ENCODE measurements around the gene GLG1. TPM values are rescaled to one million over a fixed set of nuclear protein-coding genes. Genes with fewer than 3 reads are reported as not detected.

Gene GLG1
- polyA plus RNA-seq, 1 donor from 2014 or later: 36.6 TPM

GRCh38 chr16:74465851-74466685 is 140.8 kb downstream of the GLG1 start:
- no peak overlapping the region for H3K27ac ChIP-seq (ENCODE audit: low read length)

DNA sequence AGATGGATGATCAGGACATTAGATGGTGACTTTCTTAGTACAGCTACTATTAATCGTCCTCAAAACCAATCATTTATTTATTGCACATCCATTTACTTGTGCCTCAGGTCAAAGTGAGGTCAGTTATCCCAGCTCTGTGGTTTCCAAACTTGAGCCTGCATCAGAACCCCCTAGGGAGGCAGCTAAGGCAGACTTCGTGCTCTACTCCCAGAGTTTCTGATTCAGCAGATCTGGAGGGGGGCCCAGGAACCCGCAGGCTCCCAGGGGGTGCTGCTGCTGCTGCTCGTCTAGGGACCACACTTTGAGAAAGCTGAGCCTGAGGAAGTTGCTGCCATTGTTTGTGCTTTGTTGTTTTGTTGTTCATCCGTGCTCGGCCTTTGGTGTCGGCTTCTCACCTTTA is 141.6 kb downstream of the GLG1 start:
- Histone ChIP-seq H3F3A (ENCODE audit: insufficient read depth, low read length, poor library complexity, severe bottlenecking) (no peaks in the 10 kb centered on the region), H3K9ac (ENCODE audit: low read length) (no peak overlapping the region), H3K27ac (ENCODE audit: low read length) (no peak overlapping the region), H4K20me1 (ENCODE audit: insufficient read depth) (no peaks in the 10 kb centered on the region), H3K36me3 (ENCODE audit: insufficient read depth, low read length) (no peaks in the 10 kb centered on the region), H3K9me3 (ENCODE audit: low read length) (no peaks in the 10 kb centered on the region), H3K4me3 (ENCODE audit: low read length) (no peak overlapping the region), H3K79me2 (replicated peaks; ENCODE audit: insufficient read depth, low read length) (no peaks in the 10 kb centered on the region), H3K9me2 (ENCODE audit: insufficient read depth, low read length) (no peaks in the 10 kb centered on the region), H3K27me3 (ENCODE audit: insufficient read depth, low read depth, low read length) (no peaks in the 10 kb centered on the region), H3K4me2 (ENCODE audit: low read length) (no peak overlapping the region), H2AFZ (ENCODE audit: low read depth, low read length) (no peak overlapping the region)
- TF ChIP-seq SMC3 (conservative IDR thresholded peaks at IDR 0.05; ENCODE audit: poor library complexity): no peak
- no peak for TF ChIP-seq EP300 (conservative IDR thresholded peaks at IDR 0.05; ENCODE audit: poor library complexity, severe bottlenecking)
- TF ChIP-seq, protein P1, sequence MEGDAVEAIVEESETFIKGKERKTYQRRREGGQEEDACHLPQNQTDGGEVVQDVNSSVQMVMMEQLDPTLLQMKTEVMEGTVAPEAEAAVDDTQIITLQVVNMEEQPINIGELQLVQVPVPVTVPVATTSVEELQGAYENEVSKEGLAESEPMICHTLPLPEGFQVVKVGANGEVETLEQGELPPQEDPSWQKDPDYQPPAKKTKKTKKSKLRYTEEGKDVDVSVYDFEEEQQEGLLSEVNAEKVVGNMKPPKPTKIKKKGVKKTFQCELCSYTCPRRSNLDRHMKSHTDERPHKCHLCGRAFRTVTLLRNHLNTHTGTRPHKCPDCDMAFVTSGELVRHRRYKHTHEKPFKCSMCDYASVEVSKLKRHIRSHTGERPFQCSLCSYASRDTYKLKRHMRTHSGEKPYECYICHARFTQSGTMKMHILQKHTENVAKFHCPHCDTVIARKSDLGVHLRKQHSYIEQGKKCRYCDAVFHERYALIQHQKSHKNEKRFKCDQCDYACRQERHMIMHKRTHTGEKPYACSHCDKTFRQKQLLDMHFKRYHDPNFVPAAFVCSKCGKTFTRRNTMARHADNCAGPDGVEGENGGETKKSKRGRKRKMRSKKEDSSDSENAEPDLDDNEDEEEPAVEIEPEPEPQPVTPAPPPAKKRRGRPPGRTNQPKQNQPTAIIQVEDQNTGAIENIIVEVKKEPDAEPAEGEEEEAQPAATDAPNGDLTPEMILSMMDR (IDR thresholded peaks at IDR 0.05; ENCODE audit: poor library complexity, severe bottlenecking): no peak

More at GRCh38 chr16:74465851-74466685, 140.8 kb downstream of the GLG1 start:
- no peak overlapping the region for H2AFZ ChIP-seq (ENCODE audit: low read depth, low read length)
- no peaks in the 10 kb centered on the region for H3K27me3 ChIP-seq (ENCODE audit: insufficient read depth, low read depth, low read length)
- no peaks in the 10 kb centered on the region for H3K79me2 ChIP-seq (replicated peaks; ENCODE audit: insufficient read depth, low read length)
- no peak for TF ChIP-seq REST (IDR thresholded peaks at IDR 0.05; ENCODE audit: borderline replicate concordance)
- TF ChIP-seq SMC3 (conservative IDR thresholded peaks at IDR 0.05; ENCODE audit: poor library complexity): no peak
- TF ChIP-seq TAF1 (IDR thresholded peaks at IDR 0.05; ENCODE audit: low read depth): no peak
- TF ChIP-seq, protein P1 (IDR thresholded peaks at IDR 0.05; ENCODE audit: poor library complexity, severe bottlenecking): no peak
- no peak for TF ChIP-seq POLR2AphosphoS5 (IDR thresholded peaks at IDR 0.05)
- no peak for TF ChIP-seq EZH2 (IDR thresholded peaks at IDR 0.05; ENCODE audit: borderline replicate concordance, insufficient read depth, low read length, poor library complexity, severe bottlenecking)
- TF ChIP-seq RAD21 (conservative IDR thresholded peaks at IDR 0.05): no peak
- no peaks in the 10 kb centered on the region for H3F3A ChIP-seq (ENCODE audit: insufficient read depth, low read length, poor library complexity, severe bottlenecking)
- no peaks in the 10 kb centered on the region for H3K9me3 ChIP-seq (ENCODE audit: low read length)
- H4K20me1 ChIP-seq (ENCODE audit: insufficient read depth): no peaks in the 10 kb centered on the region
- peaks cover 2% of the 10 kb centered on the region for H3K36me3 ChIP-seq (ENCODE audit: insufficient read depth, low read length)
- no peaks in the 10 kb centered on the region for H3K9me2 ChIP-seq (ENCODE audit: insufficient read depth, low read length)
- no peak overlapping the region for H3K4me2 ChIP-seq (ENCODE audit: low read length)
- no peak overlapping the region for H3K9ac ChIP-seq (ENCODE audit: low read length)
- no peak overlapping the region for H3K4me3 ChIP-seq (ENCODE audit: low read length)

Measured in neural cell (in vitro differentiated cells).